ENCODE measurements around the gene CCDC154.
"Not testable (repeated sequence)": the region's sequence is repeated elsewhere in the genome, so short reads cannot be mapped to it uniquely, and the experiment has no call there.

CCDC154 gene

DNA sequence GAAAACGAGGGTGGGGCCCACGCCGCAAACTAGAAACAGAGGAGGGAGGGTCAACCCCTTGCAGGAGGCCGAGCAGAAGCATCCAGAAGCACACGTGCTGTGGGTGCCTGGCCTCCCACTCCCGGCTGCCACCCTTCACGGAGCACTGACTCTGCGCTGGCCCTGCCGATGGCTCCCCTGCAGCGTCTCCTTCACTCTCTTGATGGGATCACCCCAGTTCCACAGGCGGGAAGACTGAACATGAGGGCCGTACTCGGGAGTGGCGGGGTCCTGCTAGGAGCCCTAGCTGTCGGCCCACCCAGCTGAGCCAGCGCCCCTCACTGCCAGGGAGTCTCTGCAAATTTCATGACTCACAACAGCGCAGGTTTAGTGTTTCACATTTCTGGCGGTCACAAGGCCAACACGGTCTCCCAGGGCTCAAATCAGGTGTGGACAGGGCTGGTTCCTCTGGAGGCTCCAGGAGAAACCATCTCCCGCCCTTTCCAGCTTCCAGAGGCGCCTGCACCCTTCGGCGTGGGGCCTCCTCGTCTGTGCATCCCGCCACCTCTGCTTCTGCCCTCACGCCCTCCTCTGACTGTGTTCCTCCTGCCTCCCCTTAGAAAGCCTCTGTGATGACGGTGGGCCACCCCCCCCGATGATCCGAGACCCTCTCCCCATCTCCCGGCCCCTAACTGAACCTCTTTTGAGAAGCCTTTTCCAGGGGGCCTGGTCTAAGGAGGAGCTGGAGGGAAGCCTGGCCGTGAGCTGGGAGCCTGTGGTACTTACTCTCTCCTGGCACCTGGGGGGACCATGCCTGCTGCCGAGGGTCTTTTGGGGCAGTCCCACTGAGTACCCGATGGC is 42.4 kb upstream of the CCDC154 start:
- H3K4me1 ChIP-seq (ENCODE audit: control insufficient read depth, insufficient read depth, low read length) = no peaks in the 10 kb centered on the region
- no peak overlapping the region for H3K9ac ChIP-seq (ENCODE audit: low read depth, low read length)
- H3K4me3 ChIP-seq (ENCODE audit: low read depth, low read length) = no peak overlapping the region
- no peak overlapping the region for H3K27ac ChIP-seq (ENCODE audit: low read depth, low read length)
- no peaks in the 10 kb centered on the region for H3K27me3 ChIP-seq (ENCODE audit: control insufficient read depth, insufficient read depth, low read length)
- no peaks in the 10 kb centered on the region for H3K36me3 ChIP-seq (ENCODE audit: control insufficient read depth, insufficient read depth, low read length)
- H3K9me3 ChIP-seq (ENCODE audit: control insufficient read depth, insufficient read depth, low read length) = no peaks in the 10 kb centered on the region

DNA sequence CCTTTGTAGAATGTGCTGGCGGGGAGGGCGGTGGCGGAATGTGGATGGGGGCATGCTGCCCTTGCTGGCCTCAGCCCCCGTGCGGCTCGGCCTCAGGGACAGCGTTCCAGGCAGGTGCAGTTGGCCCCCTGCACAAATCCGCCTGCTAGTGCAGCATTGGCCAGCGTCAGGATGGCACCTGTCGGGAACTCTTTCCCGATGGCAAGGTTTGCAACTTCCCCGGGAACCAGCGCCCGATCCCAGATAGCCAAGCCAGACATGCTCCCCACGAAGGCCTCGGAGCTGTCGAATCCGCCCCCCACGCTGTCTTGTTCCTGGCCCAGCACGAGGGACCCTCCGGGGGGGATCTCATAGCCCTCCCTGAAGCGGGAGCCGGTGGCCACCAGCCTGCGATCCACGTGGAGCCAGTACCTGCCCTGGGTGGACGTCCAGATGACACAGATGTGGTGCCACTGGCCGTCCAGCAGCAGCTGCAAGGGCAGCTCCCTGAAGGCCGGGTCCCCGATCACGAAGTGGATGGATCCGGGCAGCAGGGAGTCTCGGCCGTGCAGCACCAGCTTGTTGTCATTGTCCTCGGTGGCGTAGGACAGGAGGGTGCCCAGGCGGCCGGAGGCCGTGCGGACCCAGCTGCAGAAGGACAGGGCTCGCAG is 41.6 kb upstream of the CCDC154 start:
- no peak overlapping the region for H3K4me3 ChIP-seq (ENCODE audit: low read depth, low read length)
- H3K36me3 ChIP-seq (ENCODE audit: control insufficient read depth, insufficient read depth, low read length) = no peaks in the 10 kb centered on the region
- H3K4me1 ChIP-seq (ENCODE audit: control insufficient read depth, insufficient read depth, low read length) = no peaks in the 10 kb centered on the region
- no peak overlapping the region for H3K27ac ChIP-seq (ENCODE audit: low read depth, low read length)
- no peaks in the 10 kb centered on the region for H3K27me3 ChIP-seq (ENCODE audit: control insufficient read depth, insufficient read depth, low read length)
- H3K9me3 ChIP-seq (ENCODE audit: control insufficient read depth, insufficient read depth, low read length) = no peaks in the 10 kb centered on the region
- H3K9ac ChIP-seq (ENCODE audit: low read depth, low read length) = no peak overlapping the region

- H3K27ac ChIP-seq (ENCODE audit: low read depth, low read length) = no peak overlapping the region
- no peaks in the 10 kb centered on the region for H3K4me1 ChIP-seq (ENCODE audit: control insufficient read depth, insufficient read depth, low read length)
- H3K9me3 ChIP-seq (ENCODE audit: control insufficient read depth, insufficient read depth, low read length) = no peaks in the 10 kb centered on the region
- H3K27me3 ChIP-seq (ENCODE audit: control insufficient read depth, insufficient read depth, low read length) = peaks cover 6% of the 10 kb centered on the region; the same call in 1 of the 2 replicates
- H3K36me3 ChIP-seq (ENCODE audit: control insufficient read depth, insufficient read depth, low read length) = no peaks in the 10 kb centered on the region
- no peak overlapping the region for H3K4me3 ChIP-seq (ENCODE audit: low read depth, low read length)
- no peak overlapping the region for H3K9ac ChIP-seq (ENCODE audit: low read depth, low read length)
These were observed 37.8 kb upstream of the CCDC154 start for GRCh38 chr16:1481906-1482835.

DNA sequence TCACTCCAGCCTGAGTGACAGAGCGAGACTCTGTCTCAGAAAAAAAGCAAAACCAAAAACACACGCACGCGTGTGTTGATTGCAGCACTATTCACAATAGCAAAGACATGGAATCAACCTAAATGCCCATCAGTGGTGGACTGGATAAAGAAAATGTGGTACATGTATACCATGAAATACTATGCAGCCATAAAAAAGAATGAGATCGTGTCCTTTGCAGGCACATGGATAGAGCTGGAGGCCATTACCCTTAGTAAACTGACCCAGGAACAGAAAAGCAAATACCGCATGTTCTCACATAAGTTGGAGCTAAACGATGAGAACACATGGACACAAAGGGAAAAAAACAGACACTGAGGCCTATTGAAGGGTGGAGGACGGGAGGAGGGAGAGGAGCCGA is 34.6 kb upstream of the CCDC154 start:
- not testable (repeated sequence) for H3K27me3 ChIP-seq (ENCODE audit: control insufficient read depth, insufficient read depth, low read length); H3K27ac ChIP-seq (ENCODE audit: low read depth, low read length); H3K4me3 ChIP-seq (ENCODE audit: low read depth, low read length); H3K36me3 ChIP-seq (ENCODE audit: control insufficient read depth, insufficient read depth, low read length); H3K9me3 ChIP-seq (ENCODE audit: control insufficient read depth, insufficient read depth, low read length); H3K4me1 ChIP-seq (ENCODE audit: control insufficient read depth, insufficient read depth, low read length); H3K9ac ChIP-seq (ENCODE audit: low read depth, low read length)

DNA sequence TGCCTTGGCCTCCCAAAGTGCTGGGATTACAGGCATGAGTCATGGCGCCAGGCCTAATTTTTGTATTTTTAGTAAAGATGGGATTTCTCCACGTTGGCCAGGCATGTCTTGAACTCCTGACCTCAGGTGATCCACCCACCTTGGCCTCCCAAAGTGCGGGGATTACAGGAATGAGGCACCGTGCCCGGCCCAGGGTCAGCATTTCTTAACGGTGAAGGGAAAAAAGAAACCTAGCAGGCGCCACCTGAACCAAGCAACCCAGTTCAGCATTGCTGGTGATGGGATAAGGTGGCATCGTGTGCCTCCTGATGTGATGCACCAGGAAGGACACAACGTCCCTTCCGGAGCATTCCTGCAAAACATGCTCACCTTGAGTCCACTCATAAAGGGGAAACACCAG is 32.7 kb upstream of the CCDC154 start:
- no peaks in the 10 kb centered on the region for H3K36me3 ChIP-seq (ENCODE audit: control insufficient read depth, insufficient read depth, low read length)
- H3K4me3 ChIP-seq (ENCODE audit: low read depth, low read length) = no peak overlapping the region
- no peaks in the 10 kb centered on the region for H3K9me3 ChIP-seq (ENCODE audit: control insufficient read depth, insufficient read depth, low read length)
- H3K9ac ChIP-seq (ENCODE audit: low read depth, low read length) = no peak overlapping the region
- H3K27ac ChIP-seq (ENCODE audit: low read depth, low read length) = no peak overlapping the region
- H3K4me1 ChIP-seq (ENCODE audit: control insufficient read depth, insufficient read depth, low read length) = no peaks in the 10 kb centered on the region
- peaks cover 6% of the 10 kb centered on the region; the same call in 1 of the 2 replicates for H3K27me3 ChIP-seq (ENCODE audit: control insufficient read depth, insufficient read depth, low read length)

- Histone ChIP-seq H3K27me3 (ENCODE audit: control insufficient read depth, insufficient read depth, low read length) (peaks cover 6% of the 10 kb centered on the region; the same call in 1 of the 2 replicates), H3K9ac (ENCODE audit: low read depth, low read length) (peak overlapping the region; percentile 88), H3K4me3 (ENCODE audit: low read depth, low read length) (peak overlapping the region; percentile 76), H3K4me1 (ENCODE audit: control insufficient read depth, insufficient read depth, low read length) (no peaks in the 10 kb centered on the region), H3K9me3 (ENCODE audit: control insufficient read depth, insufficient read depth, low read length) (no peaks in the 10 kb centered on the region), H3K36me3 (ENCODE audit: control insufficient read depth, insufficient read depth, low read length) (no peaks in the 10 kb centered on the region), H3K27ac (ENCODE audit: low read depth, low read length) (no peak overlapping the region)
These were observed 31.3 kb upstream of the CCDC154 start for GRCh38 chr16:1475552-1476114.

DNA sequence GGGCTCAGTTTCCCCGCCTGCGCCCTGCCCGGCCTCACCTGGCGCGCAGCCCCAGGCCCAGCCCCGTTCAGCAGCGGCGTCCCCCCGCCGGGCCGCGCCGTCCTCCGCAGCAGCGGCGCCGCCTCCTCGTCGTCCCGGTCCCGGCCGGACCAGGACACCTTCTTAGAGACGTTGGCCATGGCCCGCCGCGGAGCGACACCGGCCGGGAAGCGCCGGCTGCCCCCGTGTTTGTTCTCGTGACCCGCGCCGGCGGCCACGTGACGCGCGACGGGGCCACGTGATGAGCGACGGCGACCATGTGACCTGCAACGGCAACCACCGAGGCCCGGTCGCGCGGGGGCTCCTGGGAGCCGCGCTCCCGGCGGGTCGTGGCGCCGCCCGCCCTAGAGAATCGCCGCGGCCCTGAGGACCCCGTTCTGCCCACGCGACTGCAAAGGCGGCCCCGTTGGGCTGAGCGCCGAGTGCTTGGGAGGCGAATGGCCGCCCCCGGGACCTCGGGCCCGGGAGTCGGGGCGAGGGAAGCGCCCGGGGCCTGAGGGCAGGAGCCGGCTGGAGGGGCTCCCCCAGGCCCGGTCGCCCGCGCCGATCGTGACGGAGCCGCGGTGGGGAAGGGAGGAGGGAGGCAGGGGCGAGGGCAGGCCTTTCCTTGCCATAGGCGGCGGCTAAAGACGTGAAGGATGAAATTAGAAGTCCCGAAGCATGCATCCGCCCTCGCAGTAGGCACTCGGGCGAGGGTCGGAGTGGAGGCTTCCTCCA is 30.6 kb upstream of the CCDC154 start, which contains the start of gene CLCN7:
Gene CLCN7, minus strand, starts transcription at position 233 of the 756 bp plus-strand sequence. Its CDS starts 54 bp downstream, at position 179.
- no peaks in the 10 kb centered on the region for H3K36me3 ChIP-seq (ENCODE audit: control insufficient read depth, insufficient read depth, low read length)

GRCh38 chr16:1474082-1474795 is 29.9 kb upstream of the CCDC154 start:
- Histone ChIP-seq H3K4me3 (ENCODE audit: low read depth, low read length) (peak overlapping the region; percentile 76), H3K27me3 (ENCODE audit: control insufficient read depth, insufficient read depth, low read length) (peaks cover 6% of the 10 kb centered on the region; the same call in 1 of the 2 replicates), H3K9ac (ENCODE audit: low read depth, low read length) (peak overlapping the region; percentile 88), H3K4me1 (ENCODE audit: control insufficient read depth, insufficient read depth, low read length) (no peaks in the 10 kb centered on the region), H3K27ac (ENCODE audit: low read depth, low read length) (no peak overlapping the region), H3K9me3 (ENCODE audit: control insufficient read depth, insufficient read depth, low read length) (no peaks in the 10 kb centered on the region), H3K36me3 (ENCODE audit: control insufficient read depth, insufficient read depth, low read length) (no peaks in the 10 kb centered on the region)

More for the DNA sequence above, 30.6 kb upstream of the CCDC154 start, which contains the start of gene CLCN7:
- Histone ChIP-seq H3K4me1 (ENCODE audit: control insufficient read depth, insufficient read depth, low read length) (no peaks in the 10 kb centered on the region), H3K27ac (ENCODE audit: low read depth, low read length) (peak within 1 kb of the TSS; percentile 60), H3K4me3 (ENCODE audit: low read depth, low read length) (peak within 1 kb of the TSS; percentile 76), H3K27me3 (ENCODE audit: control insufficient read depth, insufficient read depth, low read length) (peaks cover 6% of the 10 kb centered on the region; the same call in 1 of the 2 replicates), H3K9me3 (ENCODE audit: control insufficient read depth, insufficient read depth, low read length) (no peaks in the 10 kb centered on the region), H3K9ac (ENCODE audit: low read depth, low read length) (peak within 1 kb of the TSS; percentile 88)

DNA sequence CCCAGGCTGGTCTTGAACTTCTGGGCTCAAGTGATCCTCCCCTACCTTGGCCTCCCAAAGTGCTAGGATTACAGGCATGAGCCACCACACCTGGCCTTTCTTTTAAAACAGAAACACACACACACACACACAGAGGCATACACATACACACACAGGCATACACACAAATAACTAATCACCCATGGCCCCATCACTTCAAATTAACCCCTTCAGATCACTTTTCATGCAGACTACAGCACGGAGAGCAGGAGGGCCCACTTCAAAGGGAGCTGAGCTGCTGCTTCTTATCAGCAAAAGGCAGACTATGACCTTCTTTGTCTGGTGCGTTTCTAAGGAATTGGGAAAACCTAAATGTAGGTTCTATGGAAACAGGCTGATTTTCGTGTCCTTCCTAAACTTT is 28.6 kb upstream of the CCDC154 start:
- Histone ChIP-seq H3K27me3 (ENCODE audit: control insufficient read depth, insufficient read depth, low read length) (peaks cover 6% of the 10 kb centered on the region; the same call in 1 of the 2 replicates), H3K4me3 (ENCODE audit: low read depth, low read length) (no peak overlapping the region), H3K9me3 (ENCODE audit: control insufficient read depth, insufficient read depth, low read length) (no peaks in the 10 kb centered on the region), H3K27ac (ENCODE audit: low read depth, low read length) (no peak overlapping the region), H3K4me1 (ENCODE audit: control insufficient read depth, insufficient read depth, low read length) (no peaks in the 10 kb centered on the region), H3K9ac (ENCODE audit: low read depth, low read length) (no peak overlapping the region), H3K36me3 (ENCODE audit: control insufficient read depth, insufficient read depth, low read length) (no peaks in the 10 kb centered on the region)

Data from HUES48 (cell line).